ENCODE results near the gene DMC1.

GRCh38 chr22:38524429-38524828, 45.6 kb downstream of the DMC1 start:
- TF ChIP-seq PATZ1 (CRISPR knock-in tag; IDR thresholded peaks at IDR 0.05; ENCODE audit: borderline replicate concordance) (no peak), ARNTL (CRISPR knock-in tag; IDR thresholded peaks at IDR 0.05; ENCODE audit: borderline replicate concordance, low read depth) (no peak), ZNF8 (CRISPR knock-in tag; IDR thresholded peaks at IDR 0.05) (no peak), SNAI2 (CRISPR knock-in tag; IDR thresholded peaks at IDR 0.05) (no peak), PPARA (CRISPR knock-in tag; IDR thresholded peaks at IDR 0.05; ENCODE audit: borderline replicate concordance) (no peak), ZFP30 (CRISPR knock-in tag; IDR thresholded peaks at IDR 0.05) (no peak), ESRRG (CRISPR knock-in tag; IDR thresholded peaks at IDR 0.05) (no peak), ZNF70 (CRISPR knock-in tag; IDR thresholded peaks at IDR 0.05) (no peak), RARB (CRISPR knock-in tag; IDR thresholded peaks at IDR 0.05) (no peak), ZFP3 (CRISPR knock-in tag; IDR thresholded peaks at IDR 0.05) (no peak), OSR1 (CRISPR knock-in tag; IDR thresholded peaks at IDR 0.05) (no peak), TOX (CRISPR knock-in tag; IDR thresholded peaks at IDR 0.05; ENCODE audit: borderline replicate concordance) (no peak), TSHZ2 (CRISPR knock-in tag; IDR thresholded peaks at IDR 0.05) (no peak), CSRNP3 (CRISPR knock-in tag; IDR thresholded peaks at IDR 0.05) (no peak)
